Kidney (tissue), 14 donors: ENCODE data around the gene PTPRK. TPM values are rescaled to one million over a fixed set of nuclear protein-coding genes. Genes with fewer than 3 reads are reported as not detected.

ENCODE experiments used
- DNase-seq, 5 donors: peaks; one replicate each; pipeline ENCODE4 v3.0.0-alpha.2; 2013 to 2020
- FAIRE-seq: peaks from 2 replicates; lab custom pipeline; 2012; peaks lifted over from hg19 to GRCh38; lab: Jason Lieb, UNC
- H3K27ac ChIP-seq, 2 donors: one replicate each; pipeline ENCODE4 v1.7.0; 2013; ENCODE audit warnings: low read depth in 2 of 2, low read length in 2 of 2, inconsistent platforms in 1 of 2
- H3K27me3 ChIP-seq: one replicate; pipeline ENCODE4 v1.7.1; 2013; ENCODE audit warnings: low read length, inconsistent platforms; ENCODE audit not compliant: control insufficient read depth, insufficient read depth
- H3K36me3 ChIP-seq, 3 donors: one replicate each; pipeline versions ENCODE4 v1.7.0 to v1.7.1; 2013; ENCODE audit warnings: low read length in 3 of 3, control low read depth in 1 of 3, inconsistent platforms in 1 of 3; ENCODE audit not compliant: insufficient read depth in 3 of 3, control insufficient read depth in 2 of 3
- H3K4me1 ChIP-seq, 3 donors: one replicate each; pipeline versions ENCODE4 v1.7.0 to v1.7.1; 2013; ENCODE audit warnings: low read length in 3 of 3, inconsistent platforms in 1 of 3, low read depth in 1 of 3; ENCODE audit not compliant: control insufficient read depth in 2 of 3, insufficient read depth in 2 of 3
- H3K4me3 ChIP-seq, 3 donors: one replicate each; pipeline versions ENCODE4 v1.7.0 to v1.8.1; 2013; ENCODE audit warnings: low read length in 3 of 3, control low read depth in 1 of 3, inconsistent platforms in 1 of 3
- H3K9ac ChIP-seq, 3 donors: one replicate each; pipeline versions ENCODE4 v1.7.0 to v1.7.1; 2013; ENCODE audit warnings: low read length in 3 of 3, control low read depth in 1 of 3, inconsistent platforms in 1 of 3
- H3K9me3 ChIP-seq, 3 donors: one replicate each; pipeline versions ENCODE4 v1.7.0 to v1.7.1; 2013; ENCODE audit warnings: low read length in 3 of 3, control low read depth in 1 of 3, inconsistent platforms in 1 of 3; ENCODE audit not compliant: control insufficient read depth in 2 of 3, insufficient read depth in 1 of 3
- CTCF ChIP-seq: IDR thresholded peaks from 3 replicates; pipeline ENCODE4 v1.5.1; 2012; ENCODE audit warnings: mild to moderate bottlenecking, moderate library complexity, borderline replicate concordance; ENCODE audit not compliant: insufficient read depth; ENCODE audit errors: extremely low read depth
- intact Hi-C: fragments of 100-400 bp; cut with DNase I; formaldehyde crosslinking; loops from one replicate; pipeline ENCODE4 v1.11.1; 2022
- polyA plus RNA-seq: library from polyadenylated mRNA; stranded (reverse); fragments of 350-450 nt; fragmentation: Illumina TruSeq; extraction: RNeasy Lipid Tissue Mini Kit (QIAGEN cat#74804); gene quantifications from one replicate; pipeline ENCODE4 v1.2.3, GENCODE V29; 2014; ENCODE audit warnings: low read depth, low replicate concordance; ENCODE audit not compliant: insufficient read depth
- total RNA-seq: library from RNA; stranded (reverse); fragmentation: NEBNext Ultra II Directional; extraction: Animal tissue kit (Norgen Biotek cat#: 25700); gene quantifications from one replicate; pipeline ENCODE4 v1.2.1, GENCODE V29; 2021
- donor health status: control.
- donor health status: control.
- donor health status: control.
- donor health status: control.
- donor health status: control.
- donor health status: DM: yes; HTN: yes; CAD: no.
- donor health status: Normal renal cell carcinoma (clear cell type).

Gene PTPRK
- total and polyA plus RNA-seq, 2 donors from 2014 or later = 9.2 to 72.8 TPM

- Histone ChIP-seq H3K27ac (no peak overlapping the region), H3K9ac (no peak overlapping the region), H3K4me1 (no peaks in the 10 kb centered on the region), H3K36me3 (no peaks in the 10 kb centered on the region), H3K27me3 (no peaks in the 10 kb centered on the region), H3K4me3 (no peak overlapping the region), H3K9me3 (no peaks in the 10 kb centered on the region)
- no peak for DNase-seq
- FAIRE-seq = no peak
- intact Hi-C loops = no loop called here
- no peak for TF ChIP-seq CTCF
These were observed 455.9 kb downstream of the PTPRK start for GRCh38 chr6:128064540-128064895.

- no peak for FAIRE-seq
- no peak overlapping the region for H3K9ac ChIP-seq
These were observed 456.4 kb downstream of the PTPRK start for GRCh38 chr6:128063850-128064539.

DNA sequence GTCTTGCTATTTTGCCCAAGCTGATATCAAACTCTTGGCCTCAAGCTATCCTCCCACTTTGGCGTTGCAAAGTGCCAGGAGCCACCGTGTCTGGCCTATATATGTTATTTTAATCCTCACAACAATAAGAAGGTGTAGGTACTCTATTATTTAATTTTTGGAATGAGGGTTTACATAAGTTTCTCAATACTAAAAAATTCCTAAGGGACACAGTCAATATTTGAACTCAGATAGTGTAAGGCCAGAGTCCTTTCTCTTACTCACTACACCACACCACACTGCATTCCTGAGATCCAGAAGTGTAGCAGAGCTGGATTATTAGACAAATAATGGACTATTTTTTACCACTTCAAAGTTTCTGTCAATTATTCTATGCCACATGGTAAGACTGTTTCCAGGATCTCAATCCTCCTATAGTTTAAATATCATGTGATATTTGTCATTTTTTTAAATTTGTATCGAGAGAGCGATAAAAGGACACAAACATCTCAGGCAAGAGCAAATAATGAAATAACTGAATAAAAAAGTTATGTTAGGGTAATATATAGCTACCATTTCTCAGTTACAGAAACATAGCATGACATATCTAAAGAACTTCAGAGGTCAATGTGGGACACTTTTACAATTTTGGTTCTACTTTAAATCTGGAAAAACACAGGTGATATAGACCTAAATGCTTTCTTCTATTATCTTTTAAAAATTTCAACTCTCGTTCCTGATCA is 457.4 kb downstream of the PTPRK start:
- no peak overlapping the region for H3K9ac ChIP-seq
- FAIRE-seq (no peak), DNase-seq (no peak)
- H3K4me1 ChIP-seq = no peaks in the 10 kb centered on the region
- no peaks in the 10 kb centered on the region for H3K9me3 ChIP-seq
- no peak for TF ChIP-seq CTCF
- intact Hi-C loops = no loop called here
- H3K27ac ChIP-seq = no peak overlapping the region
- no peak overlapping the region for H3K4me3 ChIP-seq
- peaks cover 0 to 2% (median 0%) of the 10 kb centered on the region in 3 donors for H3K36me3 ChIP-seq
- H3K27me3 ChIP-seq = no peaks in the 10 kb centered on the region

More at GRCh38 chr6:128063850-128064539, 456.4 kb downstream of the PTPRK start:
- H3K36me3 ChIP-seq = peaks cover 0 to 2% (median 0%) of the 10 kb centered on the region in 3 donors
- no peak overlapping the region for H3K27ac ChIP-seq
- no peak overlapping the region for H3K4me3 ChIP-seq
- H3K9me3 ChIP-seq = no peaks in the 10 kb centered on the region
- intact Hi-C loops = no loop called here
- no peak for DNase-seq
- H3K27me3 ChIP-seq = no peaks in the 10 kb centered on the region
- no peaks in the 10 kb centered on the region for H3K4me1 ChIP-seq
- TF ChIP-seq CTCF = no peak
